HG02973 (cell line): ENCODE measurements around the gene ABCA6.
"Not testable (repeated sequence)": the region's sequence is repeated elsewhere in the genome, so short reads cannot be mapped to it uniquely, and the experiment has no call there.

ENCODE experiments used
- ATAC-seq: cut with Tn5 transposase; IDR thresholded peaks from one replicate; pipeline ENCODE4 v1.9.1; 2021; ENCODE audit warnings: moderate library complexity; ENCODE audit not compliant: unreplicated experiment

ABCA6 gene

GRCh38 chr17:69141431-69142174 is at the start of gene ABCA6:
TSS of gene ABCA6 (minus strand) at chr17:69141895. CDS start at chr17:69140703, 1,192 bp downstream.
- no peak for ATAC-seq

GRCh38 chr17:69188796-69189195 is 47.1 kb upstream of the ABCA6 start:
- no peak for ATAC-seq

GRCh38 chr17:69188064-69188463 is 46.4 kb upstream of the ABCA6 start:
- no peak for ATAC-seq

- ATAC-seq: no peak
Measured at GRCh38 chr17:69187294-69187693, 45.6 kb upstream of the ABCA6 start.

GRCh38 chr17:69179227-69179952 is 37.7 kb upstream of the ABCA6 start:
- ATAC-seq: no peak

GRCh38 chr17:69176457-69176795 is 34.7 kb upstream of the ABCA6 start:
- no peak for ATAC-seq

GRCh38 chr17:69175625-69176456 is 34.1 kb upstream of the ABCA6 start:
- no peak for ATAC-seq

- no peak for ATAC-seq
Measured at GRCh38 chr17:69175262-69175624, 33.5 kb upstream of the ABCA6 start.

GRCh38 chr17:69173118-69173517 is 31.4 kb upstream of the ABCA6 start:
- ATAC-seq: no peak

- no peak for ATAC-seq
Measured at GRCh38 chr17:69170377-69170776, 28.7 kb upstream of the ABCA6 start.

- not testable (repeated sequence) for ATAC-seq
Measured at GRCh38 chr17:69168642-69169041, 26.9 kb upstream of the ABCA6 start.

GRCh38 chr17:69166957-69167356 is 25.3 kb upstream of the ABCA6 start:
- no peak for ATAC-seq

GRCh38 chr17:69164206-69164605 is 22.5 kb upstream of the ABCA6 start:
- no peak for ATAC-seq

- no peak for ATAC-seq
Measured at GRCh38 chr17:69159418-69159817, 17.7 kb upstream of the ABCA6 start.

- ATAC-seq: no peak
Measured at GRCh38 chr17:69154267-69154666, 12.6 kb upstream of the ABCA6 start.

GRCh38 chr17:69150333-69150732 is 8.6 kb upstream of the ABCA6 start:
- ATAC-seq: no peak

- no peak for ATAC-seq
Measured at GRCh38 chr17:69147460-69147859, 5.8 kb upstream of the ABCA6 start.

- no peak for ATAC-seq
Measured at GRCh38 chr17:69144331-69145255, 2.9 kb upstream of the ABCA6 start.

GRCh38 chr17:69143683-69144231 is 2.1 kb upstream of the ABCA6 start:
- ATAC-seq: no peak

GRCh38 chr17:69143151-69143550 is 1.5 kb upstream of the ABCA6 start:
- ATAC-seq: no peak
